ENCODE results near the gene TRAK2.

- TF ChIP-seq TAF1 (IDR thresholded peaks at IDR 0.05; ENCODE audit: low read depth, low read length), result no peak
- TF ChIP-seq POLR2A (IDR thresholded peaks at IDR 0.05; ENCODE audit: low read depth, low read length), result no peak
- no peak for TF ChIP-seq POLR2AphosphoS5 (IDR thresholded peaks at IDR 0.05; ENCODE audit: low read depth, low read length)
- no peak for TF ChIP-seq PAX5 (IDR thresholded peaks at IDR 0.05; ENCODE audit: insufficient read depth, low read length, severe bottlenecking)
- TF ChIP-seq SPI1 (IDR thresholded peaks at IDR 0.05; ENCODE audit: low read depth, low read length), result no peak
- no peak for TF ChIP-seq POU2F2 (IDR thresholded peaks at IDR 0.05; ENCODE audit: low read depth, low read length)
Measured at GRCh38 chr2:201350879-201351278, 100.4 kb downstream of the TRAK2 start.
